HepG2 (cell line): ENCODE measurements around the gene ATG16L1. TPM values are rescaled to one million over a fixed set of nuclear protein-coding genes. Genes with fewer than 3 reads are reported as not detected.
A peak's percentile ranks its signal among the peaks of the same experiment; 100 is the strongest.

Experiments
- ATAC-seq: fragments of 200-7000 bp; cut with Tn5 transposase; 3 replicates; pipeline ENCODE4 v1.9.1; 2020; ENCODE audit warnings: mild to moderate bottlenecking, moderate library complexity
- BruUV-seq: library from RNA; stranded (reverse); fragments of 400-500 nt; replicated peaks from 2 replicates; lab custom pipeline; 2021; lab: Mats Ljungman, UMichigan
- CTCF ChIA-PET: fragments of 300-600 bp; formaldehyde crosslinking; extraction: SDS; loops from one replicate; lab custom pipeline; 2021; ENCODE audit warnings: low total read pairs, inconsistent platforms, low intra/inter-chr PET ratio; lab: Yijun Ruan, JAX
- POLR2A ChIA-PET: fragments of 350-600 bp; sonication (Branson Sonifier 250); formaldehyde crosslinking; loops from one replicate; lab custom pipeline; 2020; ENCODE audit warnings: antibody characterized with exemption, inconsistent platforms; lab: Yijun Ruan, JAX
- DNase-seq: peaks from one replicate; pipeline ENCODE4 v3.0.0-alpha.2; 2015; ENCODE audit warnings: low spot score
- FAIRE-seq: peaks from 3 replicates; lab custom pipeline; 2011; peaks lifted over from hg19 to GRCh38; lab: Jason Lieb, UNC
- H2AFZ ChIP-seq: one replicate; pipeline ENCODE4 v1.6.1; 2011; ENCODE audit warnings: low read length, inconsistent platforms
- H3K27ac ChIP-seq: fragments of 300-600 bp; 3 replicates; pipeline ENCODE4 v1.8.0; 2011; ENCODE audit warnings: mixed run types, mild to moderate bottlenecking, mixed read lengths, low read length, inconsistent platforms; ENCODE audit not compliant: insufficient read depth; ENCODE audit errors: extremely low read length
- H3K27me3 ChIP-seq, 2 experiments: fragments of 200-600 bp in 1 of 2; 2 replicates in 1 of 2; 3 replicates in 1 of 2; pipeline versions ENCODE4 v1.6.0 to v1.8.0; 2011; ENCODE audit warnings: low read length in 2 of 2, mild to moderate bottlenecking in 2 of 2, moderate library complexity in 2 of 2, inconsistent platforms in 1 of 2; ENCODE audit not compliant: insufficient read depth in 2 of 2, control insufficient read depth in 1 of 2
- H3K36me3 ChIP-seq, 2 experiments: fragments of 200-600 bp in 1 of 2; replicated peaks in 1 of 2; 2 replicates in 1 of 2; 3 replicates in 1 of 2; pipeline versions ENCODE4 v1.5.1 to v1.8.0; 2011; ENCODE audit warnings: low read length in 2 of 2, inconsistent platforms in 1 of 2; ENCODE audit not compliant: insufficient read depth in 2 of 2, control insufficient read depth in 1 of 2
- H3K4me1 ChIP-seq: 2 replicates; pipeline ENCODE4 v1.5.1; 2012; ENCODE audit warnings: low read length, inconsistent platforms; ENCODE audit not compliant: insufficient read depth
- H3K4me2 ChIP-seq: 2 replicates; pipeline ENCODE4 v1.6.0; 2011; ENCODE audit warnings: low read depth, low read length, inconsistent platforms
- H3K4me3 ChIP-seq, 3 experiments: fragments of 200-600 bp in 1 of 3; sonication (generic), shearing (Covaris generic) in 1 of 3; replicated peaks in 1 of 3; 2 replicates each; pipeline ENCODE4 v1.5.1; 2011 to 2016; ENCODE audit warnings: low read length in 3 of 3, inconsistent platforms in 2 of 3, low read depth in 2 of 3, mild to moderate bottlenecking in 2 of 3, control low read depth in 1 of 3, mixed read lengths in 1 of 3; ENCODE audit not compliant: insufficient read depth in 1 of 3
- H3K79me2 ChIP-seq: one replicate; pipeline ENCODE4 v1.6.1; 2011; ENCODE audit warnings: low read length, inconsistent platforms; ENCODE audit not compliant: insufficient read depth
- H3K9ac ChIP-seq: 2 replicates; pipeline ENCODE4 v1.6.0; 2011; ENCODE audit warnings: mild to moderate bottlenecking, low read depth, low read length, inconsistent platforms; ENCODE audit not compliant: insufficient read depth
- H3K9me3 ChIP-seq: 2 replicates; pipeline ENCODE4 v1.5.1; 2012; ENCODE audit warnings: mild to moderate bottlenecking, low read length
- H4K20me1 ChIP-seq: 2 replicates; pipeline ENCODE4 v1.6.0; 2011; ENCODE audit warnings: inconsistent platforms, mild to moderate bottlenecking, low read length, moderate library complexity; ENCODE audit not compliant: insufficient read depth
- ARNT2 ChIP-seq: sonication (generic); formaldehyde crosslinking; IDR thresholded peaks from 2 replicates; pipeline ENCODE4 v1.8.0; 2022; ENCODE audit warnings: mild to moderate bottlenecking, low read depth, missing genetic modification reagents, moderate library complexity
- GMEB2 ChIP-seq: IDR thresholded peaks from 2 replicates; pipeline ENCODE4 v1.6.1; 2016; ENCODE audit warnings: missing biosample characterization, missing genetic modification reagents, low read depth
- KAT2B ChIP-seq: fragments of 150-350 bp; IDR thresholded peaks from 2 replicates; pipeline ENCODE4 v1.6.1; 2014; ENCODE audit warnings: low read depth, low read length, borderline replicate concordance
- MNT ChIP-seq: fragments of 450-650 bp; IDR thresholded peaks from 2 replicates; pipeline ENCODE4 v1.6.1; 2016
- XRCC5 ChIP-seq: fragments of 200-400 bp; formaldehyde crosslinking; optimal IDR thresholded peaks from 2 replicates; pipeline ENCODE3; 2017; ENCODE audit warnings: mild to moderate bottlenecking, low read length
- ZBTB20 ChIP-seq: sonication (generic); formaldehyde crosslinking; IDR thresholded peaks from 2 replicates; pipeline ENCODE4 v1.8.1; 2023; ENCODE audit warnings: missing genetic modification reagents, low read depth, mild to moderate bottlenecking, borderline replicate concordance
- ZBTB33 ChIP-seq: sonication (generic); formaldehyde crosslinking; IDR thresholded peaks from 2 replicates; pipeline ENCODE4 v1.4.0; 2020; ENCODE audit warnings: missing genetic modification reagents
- ZNF331 ChIP-seq: sonication (generic); formaldehyde crosslinking; IDR thresholded peaks from 2 replicates; pipeline ENCODE4 v1.4.0; 2020; ENCODE audit warnings: missing genetic modification reagents
- ZNF670 ChIP-seq: sonication (generic); formaldehyde crosslinking; IDR thresholded peaks from 2 replicates; pipeline ENCODE4 v1.8.0; 2022; ENCODE audit warnings: mild to moderate bottlenecking, missing genetic modification reagents, borderline replicate concordance
- ZNF839 ChIP-seq: sonication (generic); formaldehyde crosslinking; IDR thresholded peaks from 2 replicates; pipeline ENCODE4 v1.4.0; 2020; ENCODE audit warnings: missing genetic modification reagents, mild to moderate bottlenecking, borderline replicate concordance
- ZSCAN25 ChIP-seq: sonication (generic); formaldehyde crosslinking; IDR thresholded peaks from 2 replicates; pipeline ENCODE4 v1.8.0; 2022; ENCODE audit warnings: mild to moderate bottlenecking, missing genetic modification reagents
- WGBS: methylation state at CpG from one replicate; pipeline ENCODE4 v1.1.6; 2017; ENCODE audit warnings: low lambda C conversion rate; 5-methylcytosine and 5-hydroxymethylcytosine counted together
- in situ Hi-C: cut with HindIII; loops from 2 replicates; pipeline ENCODE4 v1.10.0; 2017; ENCODE audit warnings: low pct_unique_long_range_greater_than_20kb; ENCODE audit not compliant: extremely low pct_ligation_motif_present
- intact Hi-C: fragments of 100-400 bp; cut with micrococcal nuclease; formaldehyde crosslinking; loops from one replicate; pipeline ENCODE4 v1.10.0; 2022; ENCODE audit not compliant: unreplicated experiment
- polyA plus RNA-seq, 8 experiments: library from polyadenylated mRNA; depleted of rRNA in 3 of 8; stranded (reverse) in 7 of 8; unstranded in 1 of 8; fragments of >200 nt; fragmentation: Illumina TruSeq in 4 of 8; extraction: Trizol in 4 of 8; gene quantifications; 2 replicates each; pipeline versions ENCODE4 v1.2.1 to v1.2.3, GENCODE V29; 2011 to 2016; ENCODE audit warnings: low read depth in 4 of 8, missing spikeins in 1 of 8, mixed read lengths in 1 of 8; ENCODE audit not compliant: insufficient read depth in 1 of 8
- total RNA-seq, 5 experiments: library from RNA; depleted of rRNA; stranded (reverse); fragments of >200 nt; fragmentation: Illumina TruSeq; extraction: Trizol; gene quantifications; 2 replicates each; pipeline ENCODE4 v1.2.3, GENCODE V29; 2016; ENCODE audit warnings: low read depth in 1 of 5
- TF ChIP-seq, protein P1 (sequence below): sonication (generic); formaldehyde crosslinking; IDR thresholded peaks from 2 replicates; pipeline ENCODE4 v1.8.1; 2022; ENCODE audit warnings: mild to moderate bottlenecking, missing genetic modification reagents

The ATG16L1 gene
- total and polyA plus RNA-seq, 2 of the 13 experiments (the other 11 are each of a cell fraction or from before 2014, with no cell fraction given): 26.0 to 51.7 TPM

DNA sequence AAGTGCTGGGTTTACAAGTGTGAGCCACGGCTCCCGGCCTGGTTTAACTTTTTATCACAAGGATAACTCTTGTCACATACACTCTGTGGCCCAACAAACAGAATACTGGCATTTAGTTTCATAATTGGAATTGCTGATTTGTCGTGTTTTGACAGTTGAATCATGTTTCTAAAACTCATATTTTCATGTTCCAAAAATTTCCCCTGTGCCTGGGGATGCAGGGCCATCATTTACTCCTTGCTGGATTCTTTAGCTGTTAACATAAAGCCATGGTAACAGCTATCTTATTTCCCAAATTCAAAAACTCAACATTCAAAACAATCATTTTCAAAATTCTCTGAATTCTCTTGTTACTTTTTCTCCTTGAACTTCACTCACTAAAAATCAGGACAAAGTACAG lies 16.5 kb upstream of the ATG16L1 start:
- intact Hi-C loops: no loop called here
- in situ Hi-C loops: no loop called here
- Histone ChIP-seq H3K9ac (no peak overlapping the region), H3K79me2 (no peaks in the 10 kb centered on the region), H3K4me3 (no peak overlapping the region), H3K27me3 (peaks cover 0 to 3% of the 10 kb centered on the region in 2 experiments; a peak in 1 of 5 replicates), H3K9me3 (no peaks in the 10 kb centered on the region), H2AFZ (no peak overlapping the region), H3K27ac (no peak overlapping the region), H3K36me3 (no peaks in the 10 kb centered on the region), H3K4me1 (peaks cover 24% of the 10 kb centered on the region), H3K4me2 (no peak overlapping the region), H4K20me1 (no peaks in the 10 kb centered on the region)
- no peak for ATAC-seq
- DNase-seq: no peak
- WGBS: 37% methylated on average over 3 of the region's 3 CpGs
- TF ChIP-seq XRCC5 (no peak), ZSCAN25 (no peak), ZBTB33 (CRISPR knock-in tag) (no peak)
- no peak for FAIRE-seq
- ChIA-PET POLR2A (no interaction called here), CTCF (no interaction called here)
- no TSS peak for BruUV-seq

DNA sequence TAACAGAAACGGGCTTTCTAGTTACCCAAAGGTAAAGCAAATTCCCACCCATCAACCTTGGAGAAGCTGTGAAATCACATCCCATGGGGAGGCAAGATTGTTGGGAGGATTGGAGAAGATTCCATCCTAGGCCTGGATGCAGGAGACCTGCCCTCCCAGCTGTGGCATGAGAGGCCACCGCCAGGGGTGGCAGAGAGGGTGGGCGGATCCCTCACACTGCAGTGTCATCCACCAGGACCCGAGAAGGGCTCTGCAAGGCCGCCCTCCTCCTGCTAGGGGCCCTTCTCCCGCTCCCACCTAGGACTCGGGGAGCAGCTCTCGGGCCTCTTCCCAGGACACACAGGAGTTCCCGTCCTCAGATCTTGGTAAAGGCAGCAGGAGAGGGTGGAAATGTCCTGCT lies 15.5 kb upstream of the ATG16L1 start:
- intact Hi-C loops: no loop called here
- no peaks in the 10 kb centered on the region for H3K9me3 ChIP-seq
- peak; percentile 38 for DNase-seq
- no peaks in the 10 kb centered on the region for H4K20me1 ChIP-seq
- peak overlapping the region; percentile 49; the same call in 1 of the 2 replicates for H3K4me2 ChIP-seq
- ATAC-seq: peak; percentile 96
- H2AFZ ChIP-seq: no peak overlapping the region
- H3K79me2 ChIP-seq: no peaks in the 10 kb centered on the region
- no peak overlapping the region for H3K9ac ChIP-seq
- no peak for FAIRE-seq
- in situ Hi-C loops: no loop called here
- peaks cover 19% of the 10 kb centered on the region for H3K4me1 ChIP-seq
- WGBS: 20% methylated on average over 8 of the region's 9 CpGs
- ChIA-PET CTCF (no interaction called here), POLR2A (no interaction called here)
- H3K4me3 ChIP-seq: no peak overlapping the region
- BruUV-seq: no TSS peak
- H3K36me3 ChIP-seq: no peaks in the 10 kb centered on the region
- H3K27me3 ChIP-seq: peaks cover 0 to 3% of the 10 kb centered on the region in 2 experiments; a peak in 1 of 5 replicates
- H3K27ac ChIP-seq: no peak overlapping the region
- TF ChIP-seq MNT (no peak), GMEB2 (CRISPR knock-in tag) (no peak), ZNF331 (CRISPR knock-in tag) (peak; percentile 51; the same call in 1 of the 2 replicates), XRCC5 (peak; percentile 93), ARNT2 (CRISPR knock-in tag) (no peak), ZBTB20 (no peak), ZNF670 (CRISPR knock-in tag) (no peak), ZNF839 (CRISPR knock-in tag) (no peak), KAT2B (no peak)
- TF ChIP-seq, protein P1, sequence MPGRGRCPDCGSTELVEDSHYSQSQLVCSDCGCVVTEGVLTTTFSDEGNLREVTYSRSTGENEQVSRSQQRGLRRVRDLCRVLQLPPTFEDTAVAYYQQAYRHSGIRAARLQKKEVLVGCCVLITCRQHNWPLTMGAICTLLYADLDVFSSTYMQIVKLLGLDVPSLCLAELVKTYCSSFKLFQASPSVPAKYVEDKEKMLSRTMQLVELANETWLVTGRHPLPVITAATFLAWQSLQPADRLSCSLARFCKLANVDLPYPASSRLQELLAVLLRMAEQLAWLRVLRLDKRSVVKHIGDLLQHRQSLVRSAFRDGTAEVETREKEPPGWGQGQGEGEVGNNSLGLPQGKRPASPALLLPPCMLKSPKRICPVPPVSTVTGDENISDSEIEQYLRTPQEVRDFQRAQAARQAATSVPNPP: no peak
